HCT116 (cell line): ENCODE measurements around the gene GABRA5.

ENCODE experiments used
- CBX3 ChIP-seq: IDR thresholded peaks from 2 replicates; pipeline ENCODE4 v1.6.1; 2012; ENCODE audit warnings: low read depth
- CTCF ChIP-seq, 3 experiments: fragments of 200-600 bp in 1 of 3; sonication (generic) in 1 of 3; IDR thresholded peaks in 2 of 3; conservative IDR thresholded peaks in 1 of 3; 2 replicates each; pipeline ENCODE4 v1.5.1; 2012 to 2017; ENCODE audit warnings: low read depth in 2 of 3, low read length in 2 of 3, antibody characterized with exemption in 1 of 3, borderline replicate concordance in 1 of 3, control low read depth in 1 of 3, mild to moderate bottlenecking in 1 of 3, mixed read lengths in 1 of 3, mixed run types in 1 of 3, moderate library complexity in 1 of 3; ENCODE audit not compliant: insufficient read depth in 1 of 3
- ELF1 ChIP-seq: IDR thresholded peaks from 2 replicates; pipeline ENCODE4 v1.6.1; 2012; ENCODE audit warnings: low read depth, borderline replicate concordance
- EZH2 ChIP-seq: fragments of 200-600 bp; sonication (generic); IDR thresholded peaks from 2 replicates; pipeline ENCODE4 v1.6.1; 2017; ENCODE audit warnings: antibody characterized with exemption, mixed run types
- EZH2phosphoT487 ChIP-seq: fragments of 200-600 bp; IDR thresholded peaks from 2 replicates; pipeline ENCODE4 v1.6.1; 2018; ENCODE audit warnings: antibody characterized with exemption, borderline replicate concordance
- POLR2A ChIP-seq: IDR thresholded peaks from 2 replicates; pipeline ENCODE4 v1.7.0; 2011; ENCODE audit warnings: borderline replicate concordance; ENCODE audit not compliant: insufficient read depth, insufficient read length; ENCODE audit errors: extremely low read depth
- SIN3A ChIP-seq: IDR thresholded peaks from 2 replicates; pipeline ENCODE4 v1.6.1; 2012; ENCODE audit warnings: low read depth
- SRF ChIP-seq: IDR thresholded peaks from 2 replicates; pipeline ENCODE4 v1.6.1; 2012; ENCODE audit warnings: low read depth
- YY1 ChIP-seq: IDR thresholded peaks from 2 replicates; pipeline ENCODE4 v1.6.1; 2011; ENCODE audit warnings: low read length, low read depth, moderate library complexity, mild to moderate bottlenecking; ENCODE audit not compliant: insufficient replicate concordance; ENCODE audit errors: extremely low read depth
- ZFX ChIP-seq: fragments of 450-650 bp; IDR thresholded peaks from 2 replicates; pipeline ENCODE4 v1.6.1; 2017
- ZNF274 ChIP-seq: fragments of 200-500 bp; sonication (Bioruptor generic); IDR thresholded peaks from 2 replicates; pipeline ENCODE4 v1.6.1; 2014; ENCODE audit warnings: mild to moderate bottlenecking, low read depth, low read length, inconsistent platforms

DNA sequence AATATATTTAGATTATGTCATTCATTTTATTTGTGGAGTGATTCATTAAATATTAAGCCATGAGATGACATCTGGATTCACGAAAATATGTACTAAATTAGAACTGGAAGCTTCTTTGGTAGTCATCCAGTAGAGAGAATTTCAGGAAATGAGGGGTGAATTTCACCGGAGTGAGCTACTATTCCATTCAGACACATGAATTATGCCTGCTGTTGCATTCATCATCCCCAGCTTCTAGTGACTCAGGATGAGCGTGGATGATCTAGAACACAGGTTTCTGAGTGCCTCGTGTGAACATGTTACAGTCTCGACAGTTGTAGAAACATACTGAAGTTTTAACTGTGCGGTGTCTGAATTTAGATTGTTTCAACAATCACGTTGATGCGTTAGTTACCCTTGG lies 61.2 kb downstream of the GABRA5 start:
- no peak for TF ChIP-seq EZH2
- no peak for TF ChIP-seq CBX3
- no peak for TF ChIP-seq POLR2A
- no peak for TF ChIP-seq YY1
- no peak for TF ChIP-seq EZH2phosphoT487
- no peak for TF ChIP-seq ELF1
- no peak for TF ChIP-seq SRF
- TF ChIP-seq ZNF274 = no peak
- no peak for TF ChIP-seq CTCF (IDR thresholded peaks at IDR 0.05 in 2 of 3, conservative IDR thresholded peaks at IDR 0.05 in 1 of 3; ENCODE audit: borderline replicate concordance in 1 of 3, insufficient read depth in 1 of 3, low read depth in 2 of 3, low read length in 2 of 3)
- no peak for TF ChIP-seq ZFX
- no peak for TF ChIP-seq SIN3A
